Loucy (cell line): ENCODE data around the gene EVX1.

ENCODE experiments used
- H2AFZ ChIP-seq: fragments of 200-600 bp; sonication (generic); 2 replicates; pipeline ENCODE4 v1.6.0; 2016; ENCODE audit warnings: antibody characterized with exemption, mild to moderate bottlenecking, low read length, moderate library complexity
- H3F3A ChIP-seq: fragments of 200-600 bp; 2 replicates; pipeline ENCODE4 v1.6.0; 2016; ENCODE audit warnings: antibody characterized with exemption, low read depth, mild to moderate bottlenecking
- H3K27me3 ChIP-seq: fragments of 200-600 bp; sonication (generic); 2 replicates; pipeline ENCODE4 v1.6.1; 2014; ENCODE audit warnings: low read length, mild to moderate bottlenecking; ENCODE audit not compliant: insufficient read depth, poor library complexity, severe bottlenecking
- H3K36me3 ChIP-seq: fragments of 200-600 bp; sonication (generic); 2 replicates; pipeline ENCODE4 v1.6.1; 2016; ENCODE audit warnings: low read length; ENCODE audit not compliant: insufficient read depth
- H3K4me1 ChIP-seq: fragments of 200-600 bp; sonication (generic); 2 replicates; pipeline ENCODE4 v1.5.1; 2014; ENCODE audit warnings: low read length, mild to moderate bottlenecking; ENCODE audit not compliant: insufficient read depth, poor library complexity, severe bottlenecking
- H3K4me2 ChIP-seq: fragments of 200-600 bp; sonication (generic); 2 replicates; pipeline ENCODE4 v1.6.0; 2014; ENCODE audit warnings: antibody characterized with exemption, low read length, low read depth, mild to moderate bottlenecking; ENCODE audit not compliant: poor library complexity, severe bottlenecking
- H3K4me3 ChIP-seq: fragments of 200-600 bp; sonication (generic); 2 replicates; pipeline ENCODE4 v1.5.1; 2014; ENCODE audit warnings: low read length, mild to moderate bottlenecking, mixed read lengths; ENCODE audit not compliant: poor library complexity, severe bottlenecking
- H3K79me2 ChIP-seq: fragments of 200-600 bp; sonication (generic); 2 replicates; pipeline ENCODE4 v1.6.1; 2014; ENCODE audit warnings: low read length; ENCODE audit not compliant: insufficient read depth
- H3K9ac ChIP-seq: fragments of 200-600 bp; sonication (generic); 2 replicates; pipeline ENCODE4 v1.6.0; 2014; ENCODE audit warnings: mild to moderate bottlenecking, low read depth, low read length, moderate library complexity; ENCODE audit not compliant: poor library complexity, severe bottlenecking
- H3K9me2 ChIP-seq: fragments of 200-600 bp; sonication (generic); replicated peaks from 2 replicates; pipeline ENCODE4 v1.6.1; 2016; ENCODE audit warnings: low read depth, low read length, mixed read lengths
- H3K9me3 ChIP-seq: fragments of 200-600 bp; sonication (generic); 2 replicates; pipeline ENCODE4 v1.6.1; 2014; ENCODE audit warnings: mild to moderate bottlenecking, antibody characterized with exemption, low read length, low read depth; ENCODE audit not compliant: insufficient read depth
- H4K20me1 ChIP-seq: fragments of 200-600 bp; sonication (generic); 2 replicates; pipeline ENCODE4 v1.6.0; 2014; ENCODE audit warnings: antibody characterized with exemption, low read length, mild to moderate bottlenecking; ENCODE audit not compliant: insufficient read depth, poor library complexity, severe bottlenecking
- EZH2phosphoT487 ChIP-seq: fragments of 200-600 bp; IDR thresholded peaks from 2 replicates; pipeline ENCODE4 v1.6.1; 2018; ENCODE audit warnings: antibody characterized with exemption, mild to moderate bottlenecking, moderate library complexity, borderline replicate concordance
- TF ChIP-seq, protein P1 (sequence below): fragments of 200-600 bp; sonication (generic); conservative IDR thresholded peaks from 2 replicates; pipeline ENCODE4 v1.5.1; 2014; ENCODE audit warnings: mild to moderate bottlenecking, antibody characterized with exemption, low read length

Gene EVX1

DNA sequence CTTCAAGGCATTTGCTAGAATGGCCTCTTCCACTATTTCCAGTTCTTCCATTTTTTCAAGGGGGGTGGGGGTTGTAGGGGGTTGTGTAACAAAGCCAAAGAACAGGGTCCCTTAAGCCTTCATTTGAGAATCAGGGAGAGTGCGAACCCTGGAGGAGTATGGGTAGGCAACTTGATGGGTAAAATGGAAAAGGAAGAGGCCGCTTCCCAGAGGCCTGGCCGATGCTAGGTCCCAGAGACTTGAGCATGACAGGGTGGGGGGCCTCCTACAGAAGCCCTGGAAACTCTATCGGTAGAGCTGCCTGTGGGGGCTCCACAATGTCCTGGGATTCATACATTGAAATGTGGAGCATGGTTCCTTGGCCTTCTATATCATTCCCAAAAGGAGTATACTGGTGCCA is 33.6 kb upstream of the EVX1 start:
- H3K4me2 ChIP-seq, result no peak overlapping the region

GRCh38 chr7:27209933-27210440 is 32.6 kb upstream of the EVX1 start:
- Histone ChIP-seq H3K27me3 (no peaks in the 10 kb centered on the region), H3K79me2 (no peaks in the 10 kb centered on the region), H3F3A (no peaks in the 10 kb centered on the region), H3K4me2 (no peak overlapping the region), H3K36me3 (no peaks in the 10 kb centered on the region), H4K20me1 (no peaks in the 10 kb centered on the region), H2AFZ (no peak overlapping the region), H3K9ac (no peak overlapping the region), H3K9me3 (no peaks in the 10 kb centered on the region), H3K4me1 (no peaks in the 10 kb centered on the region), H3K9me2 (no peaks in the 10 kb centered on the region), H3K4me3 (no peak overlapping the region)
- TF ChIP-seq EZH2phosphoT487, result no peak
- TF ChIP-seq, protein P1, sequence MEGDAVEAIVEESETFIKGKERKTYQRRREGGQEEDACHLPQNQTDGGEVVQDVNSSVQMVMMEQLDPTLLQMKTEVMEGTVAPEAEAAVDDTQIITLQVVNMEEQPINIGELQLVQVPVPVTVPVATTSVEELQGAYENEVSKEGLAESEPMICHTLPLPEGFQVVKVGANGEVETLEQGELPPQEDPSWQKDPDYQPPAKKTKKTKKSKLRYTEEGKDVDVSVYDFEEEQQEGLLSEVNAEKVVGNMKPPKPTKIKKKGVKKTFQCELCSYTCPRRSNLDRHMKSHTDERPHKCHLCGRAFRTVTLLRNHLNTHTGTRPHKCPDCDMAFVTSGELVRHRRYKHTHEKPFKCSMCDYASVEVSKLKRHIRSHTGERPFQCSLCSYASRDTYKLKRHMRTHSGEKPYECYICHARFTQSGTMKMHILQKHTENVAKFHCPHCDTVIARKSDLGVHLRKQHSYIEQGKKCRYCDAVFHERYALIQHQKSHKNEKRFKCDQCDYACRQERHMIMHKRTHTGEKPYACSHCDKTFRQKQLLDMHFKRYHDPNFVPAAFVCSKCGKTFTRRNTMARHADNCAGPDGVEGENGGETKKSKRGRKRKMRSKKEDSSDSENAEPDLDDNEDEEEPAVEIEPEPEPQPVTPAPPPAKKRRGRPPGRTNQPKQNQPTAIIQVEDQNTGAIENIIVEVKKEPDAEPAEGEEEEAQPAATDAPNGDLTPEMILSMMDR, result no peak

More for the DNA sequence above, 33.6 kb upstream of the EVX1 start:
- H3K79me2 ChIP-seq, result no peaks in the 10 kb centered on the region
- no peak overlapping the region for H3K9ac ChIP-seq
- no peak overlapping the region for H3K4me3 ChIP-seq
- TF ChIP-seq, protein P1, result no peak
- no peak for TF ChIP-seq EZH2phosphoT487
- H3K9me2 ChIP-seq, result no peaks in the 10 kb centered on the region
- no peaks in the 10 kb centered on the region for H3F3A ChIP-seq
- H3K36me3 ChIP-seq, result no peaks in the 10 kb centered on the region
- H3K4me1 ChIP-seq, result no peaks in the 10 kb centered on the region
- H3K27me3 ChIP-seq, result no peaks in the 10 kb centered on the region
- no peaks in the 10 kb centered on the region for H4K20me1 ChIP-seq
- H2AFZ ChIP-seq, result no peak overlapping the region
- no peaks in the 10 kb centered on the region for H3K9me3 ChIP-seq

GRCh38 chr7:27210441-27211083 is 32.0 kb upstream of the EVX1 start:
- H3K4me3 ChIP-seq, result no peak overlapping the region
- no peaks in the 10 kb centered on the region for H3K4me1 ChIP-seq
- no peaks in the 10 kb centered on the region for H4K20me1 ChIP-seq
- H2AFZ ChIP-seq, result no peak overlapping the region
- H3K36me3 ChIP-seq, result no peaks in the 10 kb centered on the region
- no peak overlapping the region for H3K4me2 ChIP-seq
- H3K27me3 ChIP-seq, result no peaks in the 10 kb centered on the region
- TF ChIP-seq EZH2phosphoT487, result no peak
- TF ChIP-seq, protein P1, result peak; percentile 62
- no peaks in the 10 kb centered on the region for H3K9me3 ChIP-seq
- no peaks in the 10 kb centered on the region for H3K9me2 ChIP-seq
- no peak overlapping the region for H3K9ac ChIP-seq
- no peaks in the 10 kb centered on the region for H3K79me2 ChIP-seq
- no peaks in the 10 kb centered on the region for H3F3A ChIP-seq
